ENCODE results near the gene UNKL. TPM values are rescaled to one million over a fixed set of nuclear protein-coding genes. Genes with fewer than 3 reads are reported as not detected.

UNKL gene
- total and polyA plus RNA-seq, 3 donors from 2014 or later: 23.7 to 49.9 (median 49.2) TPM

- Histone ChIP-seq H3K4me1 (peaks cover 22% of the 10 kb centered on the region), H3K4me3 (no peak overlapping the region), H3K27me3 (no peaks in the 10 kb centered on the region), H3K27ac (peak overlapping the region in 1 of 2 donors; percentile 91), H3K36me3 (ENCODE audit: low read depth, missing control alignments) (no peaks in the 10 kb centered on the region), H3K9me3 (no peaks in the 10 kb centered on the region)
- 81 to 86% methylated on average over 8 to 10 of the region's 10 CpGs for WGBS, 2 donors
- TF ChIP-seq POLR2A (IDR thresholded peaks at IDR 0.05) (no peak), CTCF (IDR thresholded peaks at IDR 0.05) (no peak)
- intact Hi-C loops (cut with DNase I; ENCODE audit: low total_unique reads): no loop called here
- DNase-seq: no peak
Measured at GRCh38 chr16:1422076-1422475, 7.6 kb upstream of the UNKL start.

GRCh38 chr16:1420111-1420539 is 5.6 kb upstream of the UNKL start:
- Histone ChIP-seq H3K27me3 (no peaks in the 10 kb centered on the region), H3K27ac (peak overlapping the region; percentile 2 to 60), H3K4me3 (peak overlapping the region; percentile 88 to 95), H3K36me3 (ENCODE audit: low read depth, missing control alignments) (no peaks in the 10 kb centered on the region), H3K4me1 (peaks cover 15% of the 10 kb centered on the region), H3K9me3 (no peaks in the 10 kb centered on the region)
- intact Hi-C loops (cut with DNase I; ENCODE audit: low total_unique reads): no loop called here
- no peak for DNase-seq
- TF ChIP-seq POLR2A (IDR thresholded peaks at IDR 0.05) (no peak), CTCF (IDR thresholded peaks at IDR 0.05) (no peak)
- 2 to 4% methylated on average over 10 to 22 of the region's 22 CpGs for WGBS, 2 donors

GRCh38 chr16:1416521-1416941 is 2.0 kb upstream of the UNKL start:
- Histone ChIP-seq H3K27ac (no peak overlapping the region), H3K27me3 (no peaks in the 10 kb centered on the region), H3K4me3 (no peak overlapping the region), H3K9me3 (no peaks in the 10 kb centered on the region), H3K4me1 (peaks cover 18% of the 10 kb centered on the region), H3K36me3 (ENCODE audit: low read depth, missing control alignments) (no peaks in the 10 kb centered on the region)
- 64 to 72% methylated on average over 3 of the region's 3 CpGs for whole genome bisulfite sequencing, 2 donors
- no peak for DNase-seq
- intact Hi-C loops (cut with DNase I; ENCODE audit: low total_unique reads): no loop called here
- no peak for TF ChIP-seq POLR2A (IDR thresholded peaks at IDR 0.05)
- TF ChIP-seq CTCF (IDR thresholded peaks at IDR 0.05): no peak

- WGBS, 2 donors: 0 to 2% methylated on average over 2 to 75 of the region's 85 CpGs
- H3K4me3 ChIP-seq: peak overlapping the region; percentile 81 to 88
- intact Hi-C loops (cut with DNase I; ENCODE audit: low total_unique reads): no loop called here
- H3K9me3 ChIP-seq: no peaks in the 10 kb centered on the region
- TF ChIP-seq POLR2A (IDR thresholded peaks at IDR 0.05) (no peak), CTCF (IDR thresholded peaks at IDR 0.05) (peak; percentile 47 to 68 (median 54))
- H3K4me1 ChIP-seq: peaks cover 7% of the 10 kb centered on the region
- DNase-seq: peak; percentile 67
- no peaks in the 10 kb centered on the region for H3K27me3 ChIP-seq
- H3K27ac ChIP-seq: peak overlapping the region; percentile 73 to 87
- no peaks in the 10 kb centered on the region for H3K36me3 ChIP-seq (ENCODE audit: low read depth, missing control alignments)
Measured at GRCh38 chr16:1413684-1414531, 596 bp downstream of the UNKL start.
